ENCODE results near the gene GSTK1. TPM values are rescaled to one million over a fixed set of nuclear protein-coding genes. Genes with fewer than 3 reads are reported as not detected.

Gene GSTK1
- polyA plus RNA-seq, 1 of the 3 experiments (the other 2 are of a cell fraction): 299 TPM

- Histone ChIP-seq H3K9me3 (no peaks in the 10 kb centered on the region), H3K9ac (no peak overlapping the region), H3K27me3 (ENCODE audit: insufficient read depth) (no peaks in the 10 kb centered on the region), H3K4me1 (ENCODE audit: control insufficient read depth in 1 of 2, insufficient read depth in 2 of 2, low read depth in 1 of 2, low read length in 1 of 2) (peaks cover 0 to 6% of the 10 kb centered on the region in 2 experiments; a peak in 2 of 4 replicates), H3K9me2 (no peaks in the 10 kb centered on the region), H3K27ac (ENCODE audit: low read depth in 2 of 2, low read length in 1 of 2) (no peak overlapping the region), H3K79me2 (ENCODE audit: insufficient read depth) (no peaks in the 10 kb centered on the region; the same call in 1 of the 2 replicates), H3F3A (replicated peaks; ENCODE audit: insufficient read depth) (peaks cover 6% of the 10 kb centered on the region), H3K4me2 (no peak overlapping the region), H2AFZ (ENCODE audit: low read depth) (no peak overlapping the region), H4K20me1 (ENCODE audit: insufficient read depth) (peaks cover 5% of the 10 kb centered on the region; the same call in 1 of the 2 replicates), H3K4me3 (ENCODE audit: low read depth in 2 of 2, low read length in 1 of 2) (no peak overlapping the region), H3K36me3 (replicated peaks in 1 of 2; ENCODE audit: control insufficient read depth in 1 of 2, insufficient read depth in 2 of 2, low read length in 1 of 2) (peaks cover 91 to 92% of the 10 kb centered on the region in 2 experiments)
- POLR2A ChIA-PET: no interaction called here
- 96% methylated on average over 10 of the region's 10 CpGs for WGBS (ENCODE audit: low lambda C conversion rate)
- CTCF ChIA-PET: interaction anchor here (1.9 to 3.1 kb wide), 2 partner anchors 11 to 63 kb away, joined by 8 to 14 read pairs; no protein-coding TSS in a partner anchor
- no peak for TF ChIP-seq RXRA (IDR thresholded peaks at IDR 0.05; ENCODE audit: borderline replicate concordance, low read depth)
- no peak for TF ChIP-seq JUND (IDR thresholded peaks at IDR 0.05)
- TF ChIP-seq PBX3 (IDR thresholded peaks at IDR 0.05): no peak
- TF ChIP-seq USF1 (IDR thresholded peaks at IDR 0.05; ENCODE audit: borderline replicate concordance, low read depth): no peak
- TF ChIP-seq REST (IDR thresholded peaks at IDR 0.05; ENCODE audit: low read depth, low read length): no peak
- TF ChIP-seq SIN3A (IDR thresholded peaks at IDR 0.05; ENCODE audit: borderline replicate concordance, low read depth, low read length): no peak
- no peak for TF ChIP-seq MXI1 (IDR thresholded peaks at IDR 0.05; ENCODE audit: low read depth, low read length)
- no peak for TF ChIP-seq GABPA (IDR thresholded peaks at IDR 0.05; ENCODE audit: low read depth)
- no peak for TF ChIP-seq NFIC (IDR thresholded peaks at IDR 0.05; ENCODE audit: borderline replicate concordance)
- no peak for TF ChIP-seq ZBTB33 (IDR thresholded peaks at IDR 0.05; ENCODE audit: borderline replicate concordance, low read depth)
- no peak for TF ChIP-seq TAF1 (IDR thresholded peaks at IDR 0.05; ENCODE audit: borderline replicate concordance, low read depth, low read length)
- no peak for TF ChIP-seq YY1 (IDR thresholded peaks at IDR 0.05; ENCODE audit: low read depth)
- TF ChIP-seq MAX (IDR thresholded peaks at IDR 0.05; ENCODE audit: low read depth): no peak
- TF ChIP-seq ELF1 (IDR thresholded peaks at IDR 0.05): no peak
- no peak for TF ChIP-seq TCF12 (IDR thresholded peaks at IDR 0.05)
- no peak for TF ChIP-seq EP300 (IDR thresholded peaks at IDR 0.05; ENCODE audit: borderline replicate concordance in 1 of 2, low read depth in 1 of 2, low read length in 1 of 2)
- no peak for TF ChIP-seq SMC3 (IDR thresholded peaks at IDR 0.05; ENCODE audit: low read depth, low read length)
- no peak for TF ChIP-seq FOSL2 (IDR thresholded peaks at IDR 0.05; ENCODE audit: borderline replicate concordance, low read depth)
- DNase-seq: no peak
Measured at GRCh38 chr7:143303733-143304132, 40.5 kb downstream of the GSTK1 start.
